Keratinocyte (primary cell): ENCODE data around the gene PTPRU.

ENCODE experiments used
- EZH2 ChIP-seq: IDR thresholded peaks from one replicate; pipeline ENCODE4 v1.6.1; 2012; ENCODE audit warnings: inconsistent platforms, mild to moderate bottlenecking, low read length, moderate library complexity
- TF ChIP-seq, protein P1 (sequence below), 3 experiments: IDR thresholded peaks in 1 of 3; conservative IDR thresholded peaks in 1 of 3; optimal IDR thresholded peaks in 1 of 3; 2 replicates in 2 of 3; 3 replicates in 1 of 3; pipeline versions ENCODE3 to v1.5.1; 2011; ENCODE audit warnings: low read length in 3 of 3, mild to moderate bottlenecking in 3 of 3, moderate library complexity in 2 of 3, control low read depth in 1 of 3, inconsistent platforms in 1 of 3; ENCODE audit not compliant: insufficient read depth in 2 of 3; ENCODE audit errors: extremely low read depth in 1 of 3

DNA sequence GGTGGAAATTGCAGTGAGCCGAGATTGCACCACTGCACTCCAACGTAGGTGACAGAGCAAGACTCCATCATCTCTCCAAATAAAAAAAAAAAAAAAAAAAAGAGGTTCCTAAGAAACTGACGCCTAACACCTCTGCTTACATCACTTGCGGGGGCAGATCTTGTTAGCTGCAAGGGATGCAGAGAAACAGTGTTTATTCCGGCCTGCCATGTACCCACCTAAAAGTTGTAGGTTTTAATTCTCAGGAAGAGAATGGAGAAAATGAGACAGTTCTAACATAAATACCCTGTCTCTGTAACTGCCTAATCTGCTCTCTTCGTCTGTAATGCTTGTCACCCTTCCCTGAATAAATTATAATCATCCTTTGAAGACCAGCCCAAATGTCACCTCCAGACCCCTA, 45.6 kb upstream of the PTPRU start:
- TF ChIP-seq, protein P1, sequence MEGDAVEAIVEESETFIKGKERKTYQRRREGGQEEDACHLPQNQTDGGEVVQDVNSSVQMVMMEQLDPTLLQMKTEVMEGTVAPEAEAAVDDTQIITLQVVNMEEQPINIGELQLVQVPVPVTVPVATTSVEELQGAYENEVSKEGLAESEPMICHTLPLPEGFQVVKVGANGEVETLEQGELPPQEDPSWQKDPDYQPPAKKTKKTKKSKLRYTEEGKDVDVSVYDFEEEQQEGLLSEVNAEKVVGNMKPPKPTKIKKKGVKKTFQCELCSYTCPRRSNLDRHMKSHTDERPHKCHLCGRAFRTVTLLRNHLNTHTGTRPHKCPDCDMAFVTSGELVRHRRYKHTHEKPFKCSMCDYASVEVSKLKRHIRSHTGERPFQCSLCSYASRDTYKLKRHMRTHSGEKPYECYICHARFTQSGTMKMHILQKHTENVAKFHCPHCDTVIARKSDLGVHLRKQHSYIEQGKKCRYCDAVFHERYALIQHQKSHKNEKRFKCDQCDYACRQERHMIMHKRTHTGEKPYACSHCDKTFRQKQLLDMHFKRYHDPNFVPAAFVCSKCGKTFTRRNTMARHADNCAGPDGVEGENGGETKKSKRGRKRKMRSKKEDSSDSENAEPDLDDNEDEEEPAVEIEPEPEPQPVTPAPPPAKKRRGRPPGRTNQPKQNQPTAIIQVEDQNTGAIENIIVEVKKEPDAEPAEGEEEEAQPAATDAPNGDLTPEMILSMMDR (optimal IDR thresholded peaks at IDR 0.05 in 1 of 3, IDR thresholded peaks at IDR 0.05 in 1 of 3, conservative IDR thresholded peaks at IDR 0.05 in 1 of 3; ENCODE audit: extremely low read depth in 1 of 3, insufficient read depth in 2 of 3, low read length in 3 of 3), result no peak
- TF ChIP-seq EZH2, result no peak
